RWPE2 (cell line): ENCODE results near the gene ABHD15.

Experiments used
- ATAC-seq: fragments of 200-7000 bp; cut with Tn5 transposase; 3 replicates; pipeline ENCODE4 v1.9.1; 2021; ENCODE audit warnings: low read depth
- DNase-seq: peaks from one replicate; pipeline ENCODE4 v3.0.0-alpha.2; 2020; ENCODE audit warnings: low spot score
- H3K27ac ChIP-seq: fragments of 450-650 bp; 2 replicates; pipeline ENCODE4 v1.5.1; 2017; ENCODE audit warnings: mild to moderate bottlenecking; ENCODE audit not compliant: poor library complexity, severe bottlenecking
- H3K27me3 ChIP-seq: fragments of 250-450 bp; sonication (Bioruptor Pico); 2 replicates; pipeline ENCODE4 v1.5.1; 2021; ENCODE audit warnings: mild to moderate bottlenecking, moderate library complexity; ENCODE audit not compliant: insufficient read depth, poor library complexity, severe bottlenecking
- H3K36me3 ChIP-seq: fragments of 250-450 bp; sonication (Bioruptor Pico); 2 replicates; pipeline ENCODE4 v1.5.1; 2020; ENCODE audit warnings: low read depth, mild to moderate bottlenecking, moderate library complexity
- H3K4me1 ChIP-seq: fragments of 250-450 bp; sonication (Bioruptor Pico); 2 replicates; pipeline ENCODE4 v1.5.1; 2021; ENCODE audit warnings: mild to moderate bottlenecking, moderate library complexity; ENCODE audit not compliant: insufficient read depth, poor library complexity, severe bottlenecking
- H3K4me3 ChIP-seq: fragments of 250-450 bp; sonication (Bioruptor Pico); 2 replicates; pipeline ENCODE4 v1.5.1; 2021; ENCODE audit warnings: mild to moderate bottlenecking, moderate library complexity; ENCODE audit not compliant: severe bottlenecking
- H3K9me3 ChIP-seq: fragments of 250-450 bp; sonication (Bioruptor Pico); 2 replicates; pipeline ENCODE4 v1.5.1; 2021; ENCODE audit warnings: mild to moderate bottlenecking, moderate library complexity; ENCODE audit not compliant: severe bottlenecking
- CTCF ChIP-seq: fragments of 450-650 bp; IDR thresholded peaks from one replicate; pipeline ENCODE4 v1.5.1; 2017; ENCODE audit warnings: mild to moderate bottlenecking, moderate library complexity; ENCODE audit not compliant: poor library complexity, severe bottlenecking

ABHD15 gene

DNA sequence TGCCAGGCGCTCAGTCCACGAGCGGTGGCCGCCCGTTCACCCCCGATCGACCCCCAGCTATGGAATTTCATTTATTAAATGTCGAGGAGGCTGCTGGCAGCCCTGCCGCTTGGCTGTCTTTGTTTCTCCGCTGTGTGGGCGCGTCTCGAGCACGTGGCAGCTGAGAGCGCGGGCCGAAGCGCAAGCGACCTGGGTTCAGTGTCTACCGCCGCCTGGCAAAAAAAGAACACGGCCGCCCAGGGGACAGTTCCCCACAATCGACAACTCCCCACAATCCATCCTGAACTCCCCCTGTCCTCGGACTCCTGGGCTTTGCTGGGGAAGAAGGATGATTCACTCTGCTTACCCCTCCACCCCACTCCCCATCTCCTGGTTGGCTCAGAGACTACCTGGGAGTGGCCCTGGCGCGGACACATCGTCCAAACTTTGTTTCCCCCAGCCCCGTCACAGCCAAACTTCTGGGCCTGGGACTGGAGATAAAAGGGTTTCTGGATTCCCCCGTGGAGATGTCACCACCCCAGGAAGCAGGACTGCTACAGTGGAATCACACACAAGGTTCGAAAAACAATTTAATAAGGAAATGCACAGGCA is 24.4 kb upstream of the ABHD15 start:
- TF ChIP-seq CTCF, result no peak
- H3K27ac ChIP-seq, result peak overlapping the region; percentile 80
- peaks cover 34% of the 10 kb centered on the region for H3K4me1 ChIP-seq
- no peak for DNase-seq
- H3K36me3 ChIP-seq, result no peaks in the 10 kb centered on the region
- H3K9me3 ChIP-seq, result no peaks in the 10 kb centered on the region
- H3K27me3 ChIP-seq, result no peaks in the 10 kb centered on the region
- peak; percentile 48 for ATAC-seq
- H3K4me3 ChIP-seq, result peak overlapping the region; percentile 20

DNA sequence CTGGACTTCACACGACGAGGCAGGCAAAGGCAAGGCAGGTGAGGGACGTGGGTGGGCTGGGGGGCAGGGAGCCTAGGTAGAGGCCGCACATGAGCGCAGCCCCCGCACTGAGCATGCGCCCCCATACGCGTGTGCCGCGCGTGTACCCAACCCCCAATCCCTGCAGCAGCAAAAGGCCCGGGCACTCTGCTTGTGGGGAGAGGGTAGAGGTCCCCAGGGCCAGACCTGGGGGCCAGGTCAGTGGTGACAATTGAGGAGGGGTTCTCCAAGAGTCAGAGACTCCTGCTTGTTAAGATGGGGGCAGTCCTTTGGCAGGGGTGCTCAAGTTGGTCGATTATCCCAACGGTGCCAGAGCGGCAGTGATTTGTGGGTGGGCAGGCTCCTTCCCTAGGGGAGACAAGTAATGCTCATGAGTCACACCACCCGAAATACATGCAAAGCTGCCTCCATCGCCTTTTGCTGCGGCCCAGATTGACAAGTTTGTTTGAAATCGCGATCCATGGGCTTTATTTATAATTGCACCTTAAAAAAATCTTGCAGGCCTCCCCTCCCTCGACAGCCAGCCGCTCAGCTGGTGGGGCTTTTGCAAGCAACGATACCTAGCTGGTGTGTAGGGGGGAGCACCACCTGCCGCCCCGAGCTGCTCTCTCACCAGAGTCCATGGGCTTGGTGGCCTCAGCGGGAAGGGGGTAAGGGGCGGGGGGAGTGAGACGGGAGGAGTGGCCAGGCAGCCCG is 23.7 kb upstream of the ABHD15 start:
- DNase-seq (no peak), ATAC-seq (peak; percentile 0)
- no peaks in the 10 kb centered on the region for H3K36me3 ChIP-seq
- TF ChIP-seq CTCF, result no peak
- H3K4me1 ChIP-seq, result peaks cover 38% of the 10 kb centered on the region
- H3K4me3 ChIP-seq, result peak overlapping the region; percentile 79
- H3K27ac ChIP-seq, result peak overlapping the region; percentile 80
- H3K27me3 ChIP-seq, result no peaks in the 10 kb centered on the region
- no peaks in the 10 kb centered on the region for H3K9me3 ChIP-seq

GRCh38 chr17:29589524-29590410 is 22.9 kb upstream of the ABHD15 start, which contains the start of gene GIT1:
Gene GIT1 (minus strand): TSS chr17:29589648. CDS start chr17:29589378, 270 bp downstream.
- H3K4me1 ChIP-seq, result peaks cover 45% of the 10 kb centered on the region
- H3K27ac ChIP-seq, result peak within 1 kb of the TSS; percentile 80

More at GRCh38 chr17:29589524-29590410, 22.9 kb upstream of the ABHD15 start, which contains the start of gene GIT1:
- no peaks in the 10 kb centered on the region for H3K36me3 ChIP-seq
- no peak for TF ChIP-seq CTCF
- peak within 1 kb of the TSS; percentile 79 for H3K4me3 ChIP-seq
- ATAC-seq (peak; percentile 38), DNase-seq (no peak)
- no peaks in the 10 kb centered on the region for H3K27me3 ChIP-seq
- H3K9me3 ChIP-seq, result no peaks in the 10 kb centered on the region
